ENCODE data around the gene CNTNAP2. TPM values are rescaled to one million over a fixed set of nuclear protein-coding genes. Genes with fewer than 3 reads are reported as not detected.

CNTNAP2 gene
- total RNA-seq, 4 donors from 2014 or later = 0.91 to 16.0 TPM; not detected in 2

DNA sequence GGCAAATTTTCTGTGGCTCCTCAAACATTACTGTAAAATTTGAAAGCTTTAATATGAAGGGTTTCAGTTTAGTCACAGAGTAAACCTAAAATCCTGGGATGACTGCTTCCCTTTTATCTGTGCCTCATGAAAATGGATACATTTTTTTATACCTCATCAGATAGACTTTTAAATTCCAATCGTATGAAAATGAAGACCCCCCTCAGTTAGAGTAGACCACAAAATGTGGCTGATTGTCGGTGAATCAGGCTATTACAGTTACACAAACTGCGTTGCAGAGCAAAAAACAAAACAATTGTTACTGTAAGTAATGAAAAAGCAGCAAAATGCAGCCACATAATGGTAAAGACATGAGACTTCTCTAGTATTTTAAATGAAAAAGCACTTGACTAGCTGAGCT is 296.2 kb downstream of the CNTNAP2 start:
- TF ChIP-seq, protein P1, sequence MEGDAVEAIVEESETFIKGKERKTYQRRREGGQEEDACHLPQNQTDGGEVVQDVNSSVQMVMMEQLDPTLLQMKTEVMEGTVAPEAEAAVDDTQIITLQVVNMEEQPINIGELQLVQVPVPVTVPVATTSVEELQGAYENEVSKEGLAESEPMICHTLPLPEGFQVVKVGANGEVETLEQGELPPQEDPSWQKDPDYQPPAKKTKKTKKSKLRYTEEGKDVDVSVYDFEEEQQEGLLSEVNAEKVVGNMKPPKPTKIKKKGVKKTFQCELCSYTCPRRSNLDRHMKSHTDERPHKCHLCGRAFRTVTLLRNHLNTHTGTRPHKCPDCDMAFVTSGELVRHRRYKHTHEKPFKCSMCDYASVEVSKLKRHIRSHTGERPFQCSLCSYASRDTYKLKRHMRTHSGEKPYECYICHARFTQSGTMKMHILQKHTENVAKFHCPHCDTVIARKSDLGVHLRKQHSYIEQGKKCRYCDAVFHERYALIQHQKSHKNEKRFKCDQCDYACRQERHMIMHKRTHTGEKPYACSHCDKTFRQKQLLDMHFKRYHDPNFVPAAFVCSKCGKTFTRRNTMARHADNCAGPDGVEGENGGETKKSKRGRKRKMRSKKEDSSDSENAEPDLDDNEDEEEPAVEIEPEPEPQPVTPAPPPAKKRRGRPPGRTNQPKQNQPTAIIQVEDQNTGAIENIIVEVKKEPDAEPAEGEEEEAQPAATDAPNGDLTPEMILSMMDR (IDR thresholded peaks at IDR 0.05) = no peak
- TF ChIP-seq POLR2A (IDR thresholded peaks at IDR 0.05) = no peak
- intact Hi-C loops (cut with DNase I; ENCODE audit: low total_unique reads) = no loop called here
- H3K36me3 ChIP-seq = no peaks in the 10 kb centered on the region

DNA sequence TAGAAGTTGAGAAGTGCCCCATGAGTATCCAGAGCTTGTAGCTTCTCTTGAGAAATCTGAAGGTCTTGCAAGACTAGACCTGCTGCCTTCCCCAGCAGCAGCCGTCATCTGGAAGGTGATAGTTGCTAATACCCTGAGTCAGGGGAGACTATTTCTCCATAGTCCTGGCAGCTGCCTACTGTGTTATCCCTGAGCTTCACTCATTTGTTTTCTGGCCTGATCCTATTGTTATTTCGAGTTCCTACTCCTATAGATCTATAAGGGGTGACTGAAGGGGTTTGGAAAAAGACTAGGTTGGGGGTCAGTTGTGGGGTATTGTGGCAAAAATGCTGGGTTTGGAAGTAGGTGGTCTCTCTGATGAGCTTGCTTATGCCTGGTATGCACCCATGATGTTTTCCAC is 297.8 kb downstream of the CNTNAP2 start:
- no peaks in the 10 kb centered on the region for H3K27me3 ChIP-seq
- TF ChIP-seq POLR2A (IDR thresholded peaks at IDR 0.05) = no peak
- TF ChIP-seq, protein P1 (IDR thresholded peaks at IDR 0.05) = no peak
- H3K27ac ChIP-seq = no peak overlapping the region
- H3K4me1 ChIP-seq = no peaks in the 10 kb centered on the region
- no peak for DNase-seq
- no peak overlapping the region for H3K4me3 ChIP-seq
- intact Hi-C loops (cut with DNase I; ENCODE audit: low total_unique reads) = no loop called here
- no peaks in the 10 kb centered on the region for H3K9me3 ChIP-seq
- H3K36me3 ChIP-seq = no peaks in the 10 kb centered on the region

More for the DNA sequence above, 296.2 kb downstream of the CNTNAP2 start:
- H3K9me3 ChIP-seq = no peaks in the 10 kb centered on the region
- no peaks in the 10 kb centered on the region for H3K27me3 ChIP-seq
- no peak overlapping the region for H3K4me3 ChIP-seq
- no peak overlapping the region for H3K27ac ChIP-seq
- no peaks in the 10 kb centered on the region for H3K4me1 ChIP-seq
- DNase-seq = no peak

- intact Hi-C loops (cut with DNase I; ENCODE audit: low total_unique reads) = no loop called here
These were observed 298.3 kb downstream of the CNTNAP2 start for GRCh38 chr7:146414937-146415336.

DNA sequence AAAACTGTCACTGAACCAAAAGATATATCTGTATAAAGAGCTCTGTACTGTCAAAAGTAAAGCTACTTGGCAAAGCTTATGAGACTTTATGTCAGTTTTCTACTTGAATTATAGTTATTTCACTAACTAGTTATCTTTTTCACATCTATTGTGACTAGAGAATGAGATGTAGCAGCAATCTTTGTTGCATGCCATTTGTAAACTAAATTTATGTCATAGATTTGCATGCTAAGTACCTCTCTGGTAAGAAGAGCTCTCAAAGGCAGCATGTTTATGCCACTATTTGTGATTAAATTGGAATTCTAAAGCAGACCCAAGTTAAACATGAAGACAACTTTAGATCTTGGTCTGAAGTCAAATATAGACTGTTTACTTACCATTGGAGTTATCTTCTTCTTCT is 300.6 kb downstream of the CNTNAP2 start:
- H3K27me3 ChIP-seq = no peaks in the 10 kb centered on the region
- TF ChIP-seq, protein P1 (IDR thresholded peaks at IDR 0.05) = no peak
- TF ChIP-seq POLR2A (IDR thresholded peaks at IDR 0.05) = no peak
- no peak overlapping the region for H3K4me3 ChIP-seq
- DNase-seq = no peak
- no peaks in the 10 kb centered on the region for H3K9me3 ChIP-seq
- H3K27ac ChIP-seq = no peak overlapping the region
- H3K4me1 ChIP-seq = no peaks in the 10 kb centered on the region
- H3K36me3 ChIP-seq = no peaks in the 10 kb centered on the region
- intact Hi-C loops (cut with DNase I; ENCODE audit: low total_unique reads) = no loop called here

More at GRCh38 chr7:146414937-146415336, 298.3 kb downstream of the CNTNAP2 start:
- no peak overlapping the region for H3K27ac ChIP-seq
- no peaks in the 10 kb centered on the region for H3K4me1 ChIP-seq
- no peaks in the 10 kb centered on the region for H3K27me3 ChIP-seq
- H3K36me3 ChIP-seq = no peaks in the 10 kb centered on the region
- no peak for TF ChIP-seq POLR2A (IDR thresholded peaks at IDR 0.05)
- TF ChIP-seq, protein P1 (IDR thresholded peaks at IDR 0.05) = no peak
- no peaks in the 10 kb centered on the region for H3K9me3 ChIP-seq
- DNase-seq = no peak
- no peak overlapping the region for H3K4me3 ChIP-seq

GRCh38 chr7:146423446-146423845 is 306.8 kb downstream of the CNTNAP2 start:
- no peaks in the 10 kb centered on the region for H3K4me1 ChIP-seq
- H3K27ac ChIP-seq = no peak overlapping the region
- intact Hi-C loops (cut with DNase I; ENCODE audit: low total_unique reads) = no loop called here
- TF ChIP-seq, protein P1 (IDR thresholded peaks at IDR 0.05) = no peak
- TF ChIP-seq POLR2A (IDR thresholded peaks at IDR 0.05) = no peak
- no peaks in the 10 kb centered on the region for H3K9me3 ChIP-seq
- no peaks in the 10 kb centered on the region for H3K27me3 ChIP-seq
- no peak overlapping the region for H3K4me3 ChIP-seq
- DNase-seq = no peak
- H3K36me3 ChIP-seq = no peaks in the 10 kb centered on the region

All from uterus (tissue), 4 donors.